ENCODE results near the gene CCDC187. TPM values are rescaled to one million over a fixed set of nuclear protein-coding genes. Genes with fewer than 3 reads are reported as not detected.
A peak's percentile ranks its signal among the peaks of the same experiment; 100 is the strongest.
"Not testable (repeated sequence)": the region's sequence is repeated elsewhere in the genome, so short reads cannot be mapped to it uniquely, and the experiment has no call there.

CCDC187 gene
- total RNA-seq, 2 donors from 2014 or later, result 0.02 TPM; not detected in 1

DNA sequence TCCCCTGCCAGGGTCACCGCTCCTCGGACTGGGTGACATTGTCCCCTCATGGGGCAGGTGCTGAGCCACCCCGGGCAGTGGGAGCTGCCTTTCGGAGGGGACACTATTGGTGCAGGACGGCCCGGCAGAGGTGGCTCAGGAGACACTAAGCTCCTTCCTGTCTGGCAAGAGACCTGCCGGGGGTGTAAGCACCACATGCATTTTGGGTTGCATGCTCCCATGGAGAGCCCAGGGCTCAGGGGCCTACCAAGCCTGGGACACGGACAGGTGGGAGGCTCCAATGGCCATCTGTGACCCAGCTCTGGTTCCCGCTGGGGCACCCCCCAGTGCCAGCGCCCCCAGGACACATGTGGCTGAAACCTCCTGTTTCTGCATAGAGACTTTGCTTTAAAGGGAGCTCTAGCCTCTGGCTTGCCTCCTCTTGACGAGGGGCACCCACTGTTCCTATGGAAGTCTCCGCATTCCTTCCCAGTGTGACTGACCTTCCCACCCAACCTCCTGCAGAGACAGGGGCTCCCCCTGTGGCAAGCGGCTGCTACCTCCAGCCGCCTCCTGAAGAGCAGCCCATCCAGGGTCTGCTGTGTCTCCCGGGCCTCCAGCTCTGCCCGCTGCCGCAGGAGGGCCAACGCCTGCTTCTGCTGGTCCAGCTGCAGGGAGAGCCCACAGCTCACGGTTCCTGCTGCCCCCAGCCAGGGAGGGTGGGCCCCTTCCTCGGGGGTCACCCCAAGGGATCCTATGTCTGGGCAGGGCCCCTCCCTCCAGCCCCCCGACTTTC lies 28.1 kb downstream of the CCDC187 start:
- ATAC-seq (no peak), DNase-seq (ENCODE audit: low spot score in 2 of 2) (no peak)
- Mint-ChIP-seq H3K9me3 (no peaks in the 10 kb centered on the region), H3K27ac (no peak overlapping the region), H3K36me3 (no peaks in the 10 kb centered on the region)

DNA sequence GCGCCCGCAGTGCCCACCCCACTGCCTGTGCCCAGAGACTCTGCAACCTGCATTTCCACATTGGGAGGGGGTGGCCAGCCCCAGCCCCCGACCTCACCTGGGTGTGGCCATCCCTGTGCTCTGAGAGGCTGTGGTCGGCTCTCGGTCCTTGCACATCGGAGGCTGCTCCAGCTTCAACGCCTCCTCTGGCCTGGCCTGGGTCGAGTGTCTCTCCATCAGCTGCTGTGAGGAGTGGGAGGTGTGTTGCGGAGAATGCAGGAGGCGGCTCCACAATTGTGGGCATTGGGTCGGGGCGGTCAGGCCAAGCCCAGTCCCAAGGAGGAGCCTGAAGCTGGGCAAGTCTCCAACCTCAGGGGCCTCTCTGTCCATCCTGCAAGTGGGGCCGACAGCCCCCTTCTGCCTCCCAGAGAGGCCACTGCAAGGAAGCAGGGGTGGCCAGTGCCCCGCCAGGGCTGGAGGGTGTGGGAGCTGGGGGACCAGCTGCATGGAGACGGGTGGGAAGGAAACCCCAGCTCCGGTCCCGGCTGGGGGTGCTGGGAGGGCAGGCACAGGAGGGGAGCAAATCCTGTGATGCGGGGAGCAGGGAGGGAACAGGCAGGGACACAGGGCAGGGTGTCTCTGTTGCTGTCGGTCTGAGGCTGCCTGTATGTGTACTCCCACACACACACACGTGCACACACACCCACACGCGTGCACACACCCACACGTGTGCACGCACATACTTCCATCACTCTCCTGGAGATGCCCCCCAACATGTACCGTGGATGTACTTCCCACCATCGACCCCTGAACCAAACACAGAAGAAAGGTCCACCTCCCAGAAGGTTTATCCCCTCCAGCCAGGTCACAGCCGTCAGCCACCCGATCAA lies 28.9 kb downstream of the CCDC187 start:
- ATAC-seq (no peak), DNase-seq (ENCODE audit: low spot score in 2 of 2) (no peak)
- Mint-ChIP-seq H3K27ac (no peak overlapping the region), H3K36me3 (no peaks in the 10 kb centered on the region), H3K9me3 (no peaks in the 10 kb centered on the region)

DNA sequence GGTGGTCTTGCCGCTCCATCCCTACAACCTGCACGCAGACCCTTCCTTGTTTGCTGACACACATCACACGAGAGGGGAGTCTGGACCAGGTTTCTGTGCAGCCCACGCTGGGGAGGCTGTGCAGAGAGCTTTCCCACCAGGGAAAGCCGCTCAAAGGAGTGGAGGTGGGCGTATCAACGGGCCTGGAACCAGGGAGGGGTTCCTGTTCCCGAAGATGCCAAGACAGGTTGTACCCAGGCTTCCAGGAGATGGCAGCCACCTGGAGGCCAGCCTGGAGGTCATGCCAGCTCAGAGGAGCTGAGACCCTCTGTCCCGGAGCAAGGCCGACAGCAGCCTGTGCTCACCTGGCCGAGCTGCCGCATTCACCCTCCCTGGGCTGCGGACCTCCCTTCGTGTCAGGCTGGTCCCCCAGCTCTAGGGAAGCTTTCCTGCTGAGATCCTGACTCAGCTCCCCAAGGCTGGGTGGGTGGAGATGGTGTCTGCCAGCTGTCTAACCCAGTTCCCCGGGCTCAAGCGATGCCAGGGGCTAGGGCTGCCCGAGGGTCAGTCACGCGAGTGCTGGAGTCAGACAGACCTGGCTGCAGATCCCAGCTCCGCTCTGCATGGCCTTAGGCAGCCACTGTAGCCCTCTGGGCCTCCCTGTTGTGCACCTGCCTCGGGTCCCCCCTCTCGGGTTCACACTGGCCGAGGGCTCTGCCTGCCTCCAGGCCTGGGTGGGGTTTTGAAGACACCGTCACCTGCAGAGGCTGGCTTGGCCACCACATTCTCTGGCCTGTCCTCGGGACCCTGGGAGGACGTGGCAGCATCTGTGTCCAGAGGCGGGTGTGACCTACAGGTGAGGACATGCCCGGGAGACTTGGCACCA lies 29.7 kb downstream of the CCDC187 start:
- no peaks in the 10 kb centered on the region for H3K9me3 Mint-ChIP-seq
- ATAC-seq, result no peak

DNA sequence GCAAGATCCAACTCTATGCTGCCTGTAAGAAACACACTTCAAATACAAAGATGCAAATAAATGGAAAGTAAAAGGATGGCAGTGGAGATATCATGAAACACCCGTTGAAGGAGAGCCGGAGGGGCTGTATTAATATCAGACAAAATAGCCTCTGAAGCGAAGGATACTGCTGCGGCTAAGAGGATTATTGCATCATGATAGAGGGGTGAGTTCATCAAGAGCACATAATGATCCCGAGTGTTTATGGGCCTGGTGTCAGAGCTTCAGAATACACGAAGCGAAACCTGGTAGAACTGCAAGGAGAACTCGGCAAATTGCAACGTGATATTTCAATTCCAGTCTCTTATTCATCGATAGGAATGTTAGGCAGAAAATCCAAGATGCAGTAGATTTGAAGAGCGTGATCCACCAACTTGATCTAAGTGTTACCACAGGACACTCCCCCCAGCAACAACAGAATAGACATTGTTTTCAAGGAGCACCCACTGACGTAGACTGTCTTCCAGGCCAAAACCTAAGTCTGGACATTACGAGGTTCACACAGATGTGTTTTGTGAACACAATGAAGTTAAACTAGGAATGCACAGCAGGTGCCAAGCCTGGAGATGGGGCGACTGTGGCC lies 30.5 kb downstream of the CCDC187 start:
- ATAC-seq, result no peak
- H3K36me3 Mint-ChIP-seq, result no peaks in the 10 kb centered on the region
- no peak for DNase-seq (ENCODE audit: low spot score in 2 of 2)
- no peaks in the 10 kb centered on the region for H3K9me3 Mint-ChIP-seq
- H3K27ac Mint-ChIP-seq, result no peak overlapping the region

More for the DNA sequence above, 29.7 kb downstream of the CCDC187 start:
- DNase-seq (ENCODE audit: low spot score in 2 of 2), result no peak
- H3K36me3 Mint-ChIP-seq, result no peaks in the 10 kb centered on the region
- no peak overlapping the region for H3K27ac Mint-ChIP-seq

DNA sequence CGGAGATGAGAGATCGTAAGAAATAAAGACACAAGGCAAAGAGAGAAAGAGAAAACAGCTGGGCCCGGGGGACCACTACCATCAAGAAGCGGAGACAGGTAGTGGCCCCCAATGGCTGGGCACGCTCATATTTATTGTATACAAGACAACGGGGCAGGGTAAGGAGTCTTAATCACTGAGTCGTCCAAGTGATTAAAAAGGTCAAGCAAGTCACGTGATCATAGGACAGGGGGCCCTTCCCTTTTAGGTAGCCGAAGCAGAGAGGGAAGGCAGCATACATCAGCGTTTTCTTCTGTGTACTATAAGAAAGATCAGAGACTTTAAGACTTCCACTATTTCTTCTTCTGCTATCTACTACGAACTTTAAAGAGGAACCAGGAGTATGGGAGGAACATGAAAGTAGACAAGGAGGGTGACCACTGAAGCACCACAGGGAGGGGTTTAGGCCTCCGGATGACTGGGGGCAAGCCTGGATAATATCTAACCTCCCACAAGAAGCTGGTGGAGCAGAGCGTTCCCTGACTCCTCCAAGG lies 33.7 kb downstream of the CCDC187 start:
- H3K9me3 Mint-ChIP-seq, result no peaks in the 10 kb centered on the region
- no peak for DNase-seq (ENCODE audit: low spot score in 2 of 2)
- no peaks in the 10 kb centered on the region for H3K36me3 Mint-ChIP-seq
- H3K27ac Mint-ChIP-seq, result no peak overlapping the region
- ATAC-seq, result no peak

DNA sequence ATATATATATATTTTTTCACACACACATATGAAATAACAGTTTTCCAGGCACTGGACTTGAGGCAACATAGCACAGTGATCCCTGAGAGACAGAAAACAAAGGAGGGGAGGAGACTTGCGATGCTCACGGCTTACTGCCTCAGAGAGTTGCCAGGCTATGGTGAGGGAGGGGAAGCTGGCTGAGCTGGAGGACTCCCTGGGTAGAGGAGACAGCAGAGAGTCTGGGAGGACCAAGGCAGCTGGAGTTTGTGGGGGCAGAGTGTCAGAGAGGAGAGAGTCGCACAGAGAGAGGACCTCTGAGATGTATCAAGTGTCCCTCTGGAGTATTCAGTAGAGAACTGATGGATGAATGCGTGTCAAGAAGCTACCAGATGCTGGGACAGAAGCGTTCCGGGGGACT lies 35.2 kb downstream of the CCDC187 start:
- no peaks in the 10 kb centered on the region for H3K36me3 Mint-ChIP-seq
- H3K27ac Mint-ChIP-seq, result no peak overlapping the region
- no peak for ATAC-seq

DNA sequence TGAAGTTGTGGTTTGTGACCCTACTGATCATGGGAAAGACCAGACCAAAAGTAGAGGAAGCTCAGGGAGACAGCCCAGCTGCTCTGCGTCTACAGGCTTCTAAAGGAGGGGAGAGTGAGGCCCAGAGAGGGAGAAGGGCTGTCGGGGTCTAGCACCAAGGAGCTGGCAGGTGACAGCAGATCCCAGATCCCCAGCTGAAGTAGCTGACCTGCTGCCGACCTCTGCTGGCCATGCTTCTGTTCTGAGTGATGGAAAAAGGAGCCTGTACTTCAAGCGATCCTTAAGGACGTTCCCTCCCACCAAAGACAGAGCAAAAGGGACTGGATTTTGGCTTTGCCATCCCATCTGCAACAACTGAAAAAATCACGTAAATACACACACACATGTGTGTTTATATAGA lies 35.6 kb downstream of the CCDC187 start:
- no peak for ATAC-seq
- no peak for DNase-seq (ENCODE audit: low spot score in 2 of 2)
- H3K9me3 Mint-ChIP-seq, result no peaks in the 10 kb centered on the region
- peak overlapping the region in 1 of 2 donors; percentile 85 for H3K27ac Mint-ChIP-seq
- H3K36me3 Mint-ChIP-seq, result no peaks in the 10 kb centered on the region

More for the DNA sequence above, 35.2 kb downstream of the CCDC187 start:
- H3K9me3 Mint-ChIP-seq, result no peaks in the 10 kb centered on the region
- DNase-seq (ENCODE audit: low spot score in 2 of 2), result no peak

DNA sequence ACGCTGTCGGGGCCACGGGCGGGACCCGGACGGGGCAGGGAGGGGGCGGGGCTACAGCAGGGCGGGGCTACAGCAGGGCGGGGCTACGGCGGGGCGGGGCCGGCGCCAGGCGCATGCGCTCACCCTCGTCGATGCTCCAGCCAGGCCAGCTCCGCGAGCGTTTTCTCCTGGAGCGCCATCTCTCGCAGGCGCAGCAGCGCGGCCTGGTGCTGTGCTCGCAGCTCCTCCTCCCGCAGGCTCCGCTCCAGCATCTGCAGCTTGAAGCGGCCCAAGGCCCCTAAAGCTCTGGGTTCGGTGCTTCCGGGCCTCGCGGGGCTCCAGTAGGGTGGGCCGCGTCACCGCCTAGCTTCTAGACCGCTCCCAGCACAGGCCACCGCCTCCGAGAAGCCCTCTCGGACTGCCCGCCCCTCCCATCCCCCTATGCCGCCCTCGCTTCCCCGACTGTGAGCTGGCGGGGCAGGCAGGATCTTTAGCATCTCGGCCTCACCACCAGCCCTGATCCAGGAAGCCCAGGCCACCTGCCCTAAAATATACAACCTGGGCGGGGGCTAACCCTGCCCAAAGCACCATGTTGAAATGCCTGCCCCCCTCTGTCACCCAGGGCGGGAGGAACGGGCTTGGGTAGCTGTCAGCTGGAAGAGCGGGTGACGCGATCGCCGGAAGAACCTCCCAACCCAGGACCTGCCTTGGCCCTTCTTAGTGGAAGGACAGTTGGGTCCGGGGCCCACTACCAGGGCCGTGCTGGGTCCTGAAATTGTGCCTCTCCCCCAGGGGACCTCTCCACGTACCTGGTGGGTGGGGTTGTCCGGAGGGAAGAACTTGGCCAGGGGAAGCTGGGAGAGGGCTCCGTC lies 36.4 kb downstream of the CCDC187 start:
- H3K36me3 Mint-ChIP-seq, result no peaks in the 10 kb centered on the region
- H3K9me3 Mint-ChIP-seq, result no peaks in the 10 kb centered on the region
- ATAC-seq (peak; percentile 92 to 96), DNase-seq (ENCODE audit: low spot score in 2 of 2) (peak; percentile 77 to 88)
- peak overlapping the region; percentile 65 to 85 for H3K27ac Mint-ChIP-seq

DNA sequence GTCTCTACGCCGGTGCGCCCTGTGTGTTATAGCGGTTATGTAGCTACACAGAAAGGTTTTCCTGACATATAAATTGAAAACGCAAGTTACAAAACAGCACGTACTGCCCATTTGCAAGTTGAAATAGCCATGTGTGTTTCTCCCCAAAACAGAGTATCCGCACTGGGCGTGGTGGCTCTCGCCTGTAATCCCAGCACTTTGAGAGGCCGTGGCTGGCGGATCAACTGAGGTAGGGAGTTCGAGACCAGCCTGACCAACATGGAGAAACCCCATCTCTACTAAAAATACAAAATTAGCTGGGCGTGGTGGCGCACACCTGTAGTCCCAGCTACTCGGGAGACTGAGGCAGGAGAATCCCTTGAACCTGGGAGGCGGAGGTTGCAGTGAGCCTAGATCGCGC lies 37.3 kb downstream of the CCDC187 start:
- H3K9me3 Mint-ChIP-seq; DNase-seq (ENCODE audit: low spot score in 2 of 2); ATAC-seq; H3K36me3 Mint-ChIP-seq: not testable (repeated sequence)
- H3K27ac Mint-ChIP-seq, result peak overlapping the region in 1 of 2 donors; percentile 85

DNA sequence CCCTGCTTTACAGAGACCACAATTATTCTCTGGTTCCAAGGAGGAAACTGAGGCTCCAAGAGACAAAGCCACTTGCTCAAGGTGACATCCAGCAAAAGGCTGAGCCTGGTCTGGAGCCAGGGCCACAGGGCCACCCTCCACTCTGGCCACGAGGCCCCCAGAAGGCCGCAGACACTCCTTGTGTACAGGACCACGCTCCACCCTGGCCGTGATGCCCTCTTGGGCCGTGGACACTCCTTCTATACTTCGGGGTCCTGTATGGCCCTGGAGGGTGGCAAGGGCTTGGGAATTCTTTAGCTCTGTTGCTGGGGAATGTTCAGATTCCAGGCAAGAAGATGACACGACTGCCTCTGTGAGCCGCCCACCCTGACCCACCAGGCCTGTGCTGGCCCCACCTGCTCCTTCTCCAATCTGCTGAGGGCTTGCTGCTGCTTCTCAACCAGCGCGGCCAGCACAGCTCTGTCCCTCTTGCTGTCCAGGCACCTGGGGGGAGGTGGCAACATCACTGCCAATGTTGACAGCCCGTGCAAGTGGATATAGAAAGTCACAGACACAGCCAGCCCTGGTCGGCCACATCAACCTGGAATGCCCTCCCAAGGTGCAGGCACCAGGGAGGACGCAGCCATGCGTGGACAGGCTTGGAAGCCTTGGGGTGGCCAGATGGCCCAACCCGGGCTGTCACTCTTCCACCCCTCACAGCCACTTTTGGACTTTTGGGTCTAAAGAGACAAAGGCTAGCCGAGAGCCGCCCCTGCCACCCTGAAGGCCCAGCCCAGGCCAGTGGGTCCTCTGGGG lies 38.1 kb downstream of the CCDC187 start:
- no peak for ATAC-seq
- H3K27ac Mint-ChIP-seq, result peak overlapping the region in 1 of 2 donors; percentile 85

DNA sequence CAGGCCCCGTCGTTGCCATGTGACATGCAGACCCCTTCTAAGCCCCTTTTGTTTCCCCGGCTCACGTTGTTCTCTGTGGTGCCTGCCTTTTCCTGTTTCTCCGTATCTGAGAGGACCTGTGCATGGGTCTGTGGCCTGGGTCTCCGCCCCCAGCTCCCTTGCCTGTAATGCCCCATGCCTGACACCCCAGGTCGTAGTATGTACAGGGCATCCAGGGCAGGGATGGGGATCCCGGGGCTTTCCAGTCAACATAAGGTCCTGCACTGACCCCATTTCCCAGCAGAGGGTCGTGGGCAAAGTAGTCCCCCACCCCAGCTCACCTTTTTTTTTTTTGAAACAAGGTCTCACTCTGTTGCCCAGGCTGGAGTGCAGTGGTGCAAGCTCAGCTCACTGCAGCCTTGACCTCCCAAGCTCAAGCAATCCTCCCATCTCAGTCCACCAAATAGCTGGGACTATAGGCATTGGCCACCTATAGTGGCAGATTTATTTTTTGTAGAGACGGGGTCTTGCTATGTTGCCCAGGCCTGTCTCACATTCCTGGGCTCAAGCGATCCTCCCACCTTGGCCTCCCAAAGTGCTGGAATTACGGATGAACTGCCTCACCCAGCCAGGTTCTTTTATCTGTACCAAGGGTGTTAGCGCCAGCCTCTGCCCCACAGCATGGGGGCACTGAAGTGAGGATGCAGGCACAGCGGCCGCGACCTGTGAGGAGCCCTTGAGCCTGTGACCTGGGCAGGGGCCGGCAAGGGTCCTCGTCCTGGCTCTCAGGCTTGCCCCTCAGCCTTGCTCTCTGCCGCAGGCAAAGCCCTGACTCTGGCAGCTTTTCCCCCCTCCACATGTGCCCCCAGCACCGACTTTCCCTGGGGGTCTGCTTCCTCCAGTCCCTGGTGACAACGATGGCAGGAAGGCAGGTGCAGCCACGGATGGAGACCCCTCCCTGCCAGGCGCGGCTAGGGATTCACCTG lies 39.2 kb downstream of the CCDC187 start:
- no peaks in the 10 kb centered on the region for H3K9me3 Mint-ChIP-seq
- ATAC-seq, result no peak
- no peak overlapping the region for H3K27ac Mint-ChIP-seq
- no peaks in the 10 kb centered on the region for H3K36me3 Mint-ChIP-seq
- DNase-seq (ENCODE audit: low spot score in 2 of 2), result no peak

More for the DNA sequence above, 38.1 kb downstream of the CCDC187 start:
- Mint-ChIP-seq H3K36me3 (no peaks in the 10 kb centered on the region), H3K9me3 (no peaks in the 10 kb centered on the region)
- no peak for DNase-seq (ENCODE audit: low spot score in 2 of 2)

DNA sequence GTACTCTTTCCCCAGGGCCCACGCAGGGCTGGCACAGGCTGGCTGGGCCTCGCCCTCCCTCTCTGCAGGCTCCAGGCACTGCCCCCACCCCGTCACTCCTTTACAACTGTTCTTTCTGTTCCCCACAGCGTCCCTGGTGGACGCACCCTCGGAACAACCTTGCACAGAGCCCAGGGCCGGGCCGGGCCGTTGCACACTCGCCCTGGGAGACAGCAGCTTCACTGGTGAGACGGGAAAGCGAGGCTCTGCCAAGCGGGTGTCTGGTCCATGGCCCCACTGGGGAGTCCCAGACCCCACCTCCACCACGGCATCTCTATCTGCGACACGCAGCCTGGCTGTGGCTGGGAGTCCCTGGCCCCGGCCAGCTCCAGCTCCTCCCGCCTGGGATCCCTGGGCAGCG lies 39.9 kb downstream of the CCDC187 start:
- DNase-seq (ENCODE audit: low spot score in 2 of 2) (no peak), ATAC-seq (no peak)
- H3K36me3 Mint-ChIP-seq, result no peaks in the 10 kb centered on the region
- no peaks in the 10 kb centered on the region for H3K9me3 Mint-ChIP-seq
- no peak overlapping the region for H3K27ac Mint-ChIP-seq

DNA sequence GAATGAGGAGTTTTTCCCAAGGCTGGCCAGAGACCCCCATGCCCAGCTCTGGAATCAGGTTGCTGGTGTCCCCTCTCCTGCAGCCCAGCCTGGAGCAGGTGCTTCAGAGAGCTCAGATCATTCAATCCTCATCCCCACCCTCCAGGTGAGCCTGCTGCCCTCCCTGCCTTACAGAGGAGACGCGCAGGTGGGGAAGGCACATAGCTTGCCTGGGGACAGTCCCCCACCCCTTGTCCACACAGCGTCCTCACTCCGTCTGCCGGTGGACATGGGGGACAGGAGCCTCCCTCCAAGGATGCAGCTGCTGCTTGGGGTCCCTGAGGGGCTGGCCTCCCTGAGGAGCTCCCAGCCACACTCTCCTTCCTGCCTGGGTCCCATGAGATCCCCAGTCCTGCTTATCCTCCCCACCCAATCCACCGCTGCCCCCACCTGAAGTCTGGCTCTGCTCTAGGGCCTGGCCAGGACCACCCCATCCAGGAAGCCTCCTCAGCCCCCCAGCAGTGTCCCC lies 41.2 kb downstream of the CCDC187 start:
- no peak for DNase-seq (ENCODE audit: low spot score in 2 of 2)
- Mint-ChIP-seq H3K36me3 (no peaks in the 10 kb centered on the region), H3K27ac (no peak overlapping the region), H3K9me3 (no peaks in the 10 kb centered on the region)
- no peak for ATAC-seq

All from activated naive CD4-positive, alpha-beta T cell treated with anti-CD3 and anti-CD28 coated beads, Interleukin-2, amount 50 U/mL, for 72 hours (primary cell).